Tibial nerve (tissue), 4 donors: ENCODE data around the gene BBS1.

Experiments used
- CTCF ChIP-seq, 5 experiments: fragments of 200-600 bp in 3 of 5; fragments of 450-650 bp in 2 of 5; sonication (generic) in 3 of 5; IDR thresholded peaks; one replicate each; pipeline ENCODE4 v1.5.1; 2016 to 2019; ENCODE audit warnings: antibody characterized with exemption in 5 of 5, mild to moderate bottlenecking in 3 of 5, moderate library complexity in 2 of 5
- EP300 ChIP-seq, 2 donors: sonication (generic); formaldehyde crosslinking; IDR thresholded peaks; one replicate each; pipeline ENCODE4 v1.6.1; 2017; ENCODE audit warnings: antibody characterized with exemption in 2 of 2, mild to moderate bottlenecking in 1 of 2
- POLR2A ChIP-seq, 2 donors: fragments of 450-650 bp; IDR thresholded peaks; one replicate each; pipeline ENCODE4 v1.6.1; 2017; ENCODE audit warnings: antibody characterized with exemption in 2 of 2, mild to moderate bottlenecking in 2 of 2, moderate library complexity in 2 of 2

- no peak for TF ChIP-seq CTCF (IDR thresholded peaks at IDR 0.05)
- no peak for TF ChIP-seq POLR2A (IDR thresholded peaks at IDR 0.05)
- TF ChIP-seq EP300 (IDR thresholded peaks at IDR 0.05) = no peak
Observed at GRCh38 chr11:66505276-66505816, 5.1 kb upstream of the BBS1 start.
